Uterus (tissue), 2 donors: Measurements from ENCODE around the gene CCL15.

Experiments used
- CTCF ChIP-seq, 4 experiments: fragments of 200-600 bp in 2 of 4; fragments of 450-650 bp in 2 of 4; sonication (generic) in 2 of 4; IDR thresholded peaks; one replicate each; pipeline ENCODE4 v1.5.1; 2016 to 2019; ENCODE audit warnings: antibody characterized with exemption in 4 of 4, mild to moderate bottlenecking in 2 of 4, moderate library complexity in 1 of 4
- POLR2A ChIP-seq, 2 donors: fragments of 450-650 bp; IDR thresholded peaks; one replicate each; pipeline ENCODE4 v1.6.1; 2016; ENCODE audit warnings: antibody characterized with exemption in 2 of 2, mild to moderate bottlenecking in 1 of 2, moderate library complexity in 1 of 2

- no peak for TF ChIP-seq CTCF (IDR thresholded peaks at IDR 0.05)
- no peak for TF ChIP-seq POLR2A (IDR thresholded peaks at IDR 0.05)
Measured at GRCh38 chr17:35998756-35999155, 2.6 kb downstream of the CCL15 start.
